SK-N-SH (cell line): Measurements from ENCODE around the gene SDF2L1.

Experiments used
- ELF1 ChIP-seq: IDR thresholded peaks from 2 replicates; pipeline ENCODE4 v1.4.0; 2012
- EZH2phosphoT487 ChIP-seq: fragments of 200-600 bp; sonication (generic); IDR thresholded peaks from 2 replicates; pipeline ENCODE4 v1.6.1; 2017; ENCODE audit warnings: low read depth, mixed run types, mild to moderate bottlenecking, antibody characterized with exemption, moderate library complexity, borderline replicate concordance
- FOXM1 ChIP-seq: IDR thresholded peaks from 2 replicates; pipeline ENCODE4 v1.4.0; 2012; ENCODE audit warnings: low read depth, mild to moderate bottlenecking
- RAD21 ChIP-seq: IDR thresholded peaks from 2 replicates; pipeline ENCODE4 v1.6.1; 2012; ENCODE audit warnings: mild to moderate bottlenecking, low read length
- RFX5 ChIP-seq: IDR thresholded peaks from 2 replicates; pipeline ENCODE4 v1.6.1; 2012; ENCODE audit warnings: mild to moderate bottlenecking, improper control_type of control experiment, low read length
- RXRA ChIP-seq: IDR thresholded peaks from 2 replicates; pipeline ENCODE4 v1.4.0; 2012; ENCODE audit warnings: low read depth, mild to moderate bottlenecking, borderline replicate concordance
- SIN3A ChIP-seq: IDR thresholded peaks from 2 replicates; pipeline ENCODE4 v1.6.1; 2012; ENCODE audit warnings: low read depth, mild to moderate bottlenecking, low read length, moderate library complexity, borderline replicate concordance
- TAF1 ChIP-seq: IDR thresholded peaks from 2 replicates; pipeline ENCODE4 v1.6.1; 2012; ENCODE audit warnings: low read depth, mild to moderate bottlenecking, low read length, moderate library complexity, borderline replicate concordance
- TF ChIP-seq, protein P1 (sequence below): fragments of 200-600 bp; sonication (generic); IDR thresholded peaks from 2 replicates; pipeline ENCODE4 v1.6.1; 2017; ENCODE audit warnings: antibody characterized with exemption, mild to moderate bottlenecking, moderate library complexity
- TF ChIP-seq, protein P2 (sequence below): IDR thresholded peaks from 2 replicates; pipeline ENCODE4 v1.6.1; 2012; ENCODE audit warnings: mild to moderate bottlenecking, low read depth, low read length, moderate library complexity
- TF ChIP-seq, protein P3 (sequence below): fragments of 150-350 bp; IDR thresholded peaks from 2 replicates; pipeline ENCODE4 v1.6.1; 2017; ENCODE audit warnings: antibody characterized with exemption, low read length, low read depth, borderline replicate concordance
- TF ChIP-seq, protein P4 (sequence below): IDR thresholded peaks from 2 replicates; pipeline ENCODE4 v1.4.0; 2012; ENCODE audit warnings: low read depth

DNA sequence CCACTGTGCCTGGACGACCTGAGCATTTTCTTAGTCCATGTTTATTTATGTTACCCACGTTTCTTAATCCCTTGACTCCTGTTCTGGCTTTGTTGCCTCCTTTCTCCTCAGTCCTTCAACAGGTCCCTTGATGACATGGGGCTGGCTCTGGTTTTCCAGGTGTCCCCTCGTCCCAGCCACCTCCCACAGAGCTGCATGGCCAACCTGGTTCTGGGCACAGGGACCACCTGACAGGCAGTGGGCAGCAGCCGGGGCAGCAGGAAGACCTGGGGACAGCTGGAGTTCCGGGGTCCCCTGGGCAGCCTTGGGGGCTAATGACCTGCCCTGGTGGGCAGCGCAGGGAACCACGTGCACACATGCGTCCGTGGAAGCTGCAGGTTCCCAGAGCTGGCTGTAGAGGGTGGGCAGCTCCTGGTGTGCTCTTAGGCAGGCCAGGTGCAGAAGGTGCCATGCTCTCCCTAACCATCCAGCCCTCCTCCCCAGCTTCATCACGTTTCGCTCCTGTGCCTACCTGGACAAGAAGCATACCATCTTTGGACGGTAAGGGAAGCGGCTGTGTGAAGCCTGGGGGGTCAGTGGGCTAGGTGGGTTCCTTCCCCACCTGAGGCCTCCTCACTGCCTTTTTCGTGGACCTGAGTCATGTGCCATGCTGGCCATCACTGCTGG is 51.4 kb downstream of the SDF2L1 start:
- no peak for TF ChIP-seq SIN3A
- TF ChIP-seq EZH2phosphoT487: no peak
- TF ChIP-seq, protein P1, sequence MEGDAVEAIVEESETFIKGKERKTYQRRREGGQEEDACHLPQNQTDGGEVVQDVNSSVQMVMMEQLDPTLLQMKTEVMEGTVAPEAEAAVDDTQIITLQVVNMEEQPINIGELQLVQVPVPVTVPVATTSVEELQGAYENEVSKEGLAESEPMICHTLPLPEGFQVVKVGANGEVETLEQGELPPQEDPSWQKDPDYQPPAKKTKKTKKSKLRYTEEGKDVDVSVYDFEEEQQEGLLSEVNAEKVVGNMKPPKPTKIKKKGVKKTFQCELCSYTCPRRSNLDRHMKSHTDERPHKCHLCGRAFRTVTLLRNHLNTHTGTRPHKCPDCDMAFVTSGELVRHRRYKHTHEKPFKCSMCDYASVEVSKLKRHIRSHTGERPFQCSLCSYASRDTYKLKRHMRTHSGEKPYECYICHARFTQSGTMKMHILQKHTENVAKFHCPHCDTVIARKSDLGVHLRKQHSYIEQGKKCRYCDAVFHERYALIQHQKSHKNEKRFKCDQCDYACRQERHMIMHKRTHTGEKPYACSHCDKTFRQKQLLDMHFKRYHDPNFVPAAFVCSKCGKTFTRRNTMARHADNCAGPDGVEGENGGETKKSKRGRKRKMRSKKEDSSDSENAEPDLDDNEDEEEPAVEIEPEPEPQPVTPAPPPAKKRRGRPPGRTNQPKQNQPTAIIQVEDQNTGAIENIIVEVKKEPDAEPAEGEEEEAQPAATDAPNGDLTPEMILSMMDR: no peak
- no peak for TF ChIP-seq FOXM1
- TF ChIP-seq TAF1: no peak
- TF ChIP-seq RFX5: no peak
- TF ChIP-seq, protein P2, sequence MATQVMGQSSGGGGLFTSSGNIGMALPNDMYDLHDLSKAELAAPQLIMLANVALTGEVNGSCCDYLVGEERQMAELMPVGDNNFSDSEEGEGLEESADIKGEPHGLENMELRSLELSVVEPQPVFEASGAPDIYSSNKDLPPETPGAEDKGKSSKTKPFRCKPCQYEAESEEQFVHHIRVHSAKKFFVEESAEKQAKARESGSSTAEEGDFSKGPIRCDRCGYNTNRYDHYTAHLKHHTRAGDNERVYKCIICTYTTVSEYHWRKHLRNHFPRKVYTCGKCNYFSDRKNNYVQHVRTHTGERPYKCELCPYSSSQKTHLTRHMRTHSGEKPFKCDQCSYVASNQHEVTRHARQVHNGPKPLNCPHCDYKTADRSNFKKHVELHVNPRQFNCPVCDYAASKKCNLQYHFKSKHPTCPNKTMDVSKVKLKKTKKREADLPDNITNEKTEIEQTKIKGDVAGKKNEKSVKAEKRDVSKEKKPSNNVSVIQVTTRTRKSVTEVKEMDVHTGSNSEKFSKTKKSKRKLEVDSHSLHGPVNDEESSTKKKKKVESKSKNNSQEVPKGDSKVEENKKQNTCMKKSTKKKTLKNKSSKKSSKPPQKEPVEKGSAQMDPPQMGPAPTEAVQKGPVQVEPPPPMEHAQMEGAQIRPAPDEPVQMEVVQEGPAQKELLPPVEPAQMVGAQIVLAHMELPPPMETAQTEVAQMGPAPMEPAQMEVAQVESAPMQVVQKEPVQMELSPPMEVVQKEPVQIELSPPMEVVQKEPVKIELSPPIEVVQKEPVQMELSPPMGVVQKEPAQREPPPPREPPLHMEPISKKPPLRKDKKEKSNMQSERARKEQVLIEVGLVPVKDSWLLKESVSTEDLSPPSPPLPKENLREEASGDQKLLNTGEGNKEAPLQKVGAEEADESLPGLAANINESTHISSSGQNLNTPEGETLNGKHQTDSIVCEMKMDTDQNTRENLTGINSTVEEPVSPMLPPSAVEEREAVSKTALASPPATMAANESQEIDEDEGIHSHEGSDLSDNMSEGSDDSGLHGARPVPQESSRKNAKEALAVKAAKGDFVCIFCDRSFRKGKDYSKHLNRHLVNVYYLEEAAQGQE: no peak
- no peak for TF ChIP-seq ELF1
- TF ChIP-seq RAD21: no peak
- TF ChIP-seq RXRA: no peak
- TF ChIP-seq, protein P3, sequence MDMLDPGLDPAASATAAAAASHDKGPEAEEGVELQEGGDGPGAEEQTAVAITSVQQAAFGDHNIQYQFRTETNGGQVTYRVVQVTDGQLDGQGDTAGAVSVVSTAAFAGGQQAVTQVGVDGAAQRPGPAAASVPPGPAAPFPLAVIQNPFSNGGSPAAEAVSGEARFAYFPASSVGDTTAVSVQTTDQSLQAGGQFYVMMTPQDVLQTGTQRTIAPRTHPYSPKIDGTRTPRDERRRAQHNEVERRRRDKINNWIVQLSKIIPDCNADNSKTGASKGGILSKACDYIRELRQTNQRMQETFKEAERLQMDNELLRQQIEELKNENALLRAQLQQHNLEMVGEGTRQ: no peak
- TF ChIP-seq, protein P4, sequence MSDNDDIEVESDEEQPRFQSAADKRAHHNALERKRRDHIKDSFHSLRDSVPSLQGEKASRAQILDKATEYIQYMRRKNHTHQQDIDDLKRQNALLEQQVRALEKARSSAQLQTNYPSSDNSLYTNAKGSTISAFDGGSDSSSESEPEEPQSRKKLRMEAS: no peak
